SKM-1 (cell line): ENCODE measurements around the gene SOCS7.

Source experiments
- DNase-seq: peaks from one replicate; lab custom pipeline; 2025; ENCODE audit not compliant: unreplicated experiment; lab: John Stamatoyannopoulos, UW

SOCS7 gene

DNA sequence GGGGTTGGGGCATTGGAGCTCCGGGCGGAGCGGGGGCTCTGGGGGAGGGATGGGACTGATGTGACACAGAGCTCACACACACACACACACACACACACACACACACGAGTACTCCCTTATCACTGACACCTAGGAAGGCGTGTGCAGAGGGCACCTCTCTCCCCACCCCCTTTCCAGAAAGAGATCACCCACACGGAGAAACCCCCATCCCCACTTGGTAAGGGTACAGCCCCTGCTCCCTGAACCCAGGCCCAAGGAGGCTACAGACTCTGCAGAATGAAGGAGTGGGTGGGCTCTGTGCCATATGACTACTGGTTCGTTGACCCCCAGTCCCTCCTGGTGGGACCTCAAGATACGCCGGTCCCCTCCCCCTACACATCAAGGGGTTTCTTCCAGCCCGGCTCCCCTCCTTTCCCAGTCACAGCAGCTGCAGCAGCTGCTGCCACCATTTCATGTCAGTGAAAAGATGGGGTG is 67.9 kb downstream of the SOCS7 start:
- DNase-seq: no peak

DNA sequence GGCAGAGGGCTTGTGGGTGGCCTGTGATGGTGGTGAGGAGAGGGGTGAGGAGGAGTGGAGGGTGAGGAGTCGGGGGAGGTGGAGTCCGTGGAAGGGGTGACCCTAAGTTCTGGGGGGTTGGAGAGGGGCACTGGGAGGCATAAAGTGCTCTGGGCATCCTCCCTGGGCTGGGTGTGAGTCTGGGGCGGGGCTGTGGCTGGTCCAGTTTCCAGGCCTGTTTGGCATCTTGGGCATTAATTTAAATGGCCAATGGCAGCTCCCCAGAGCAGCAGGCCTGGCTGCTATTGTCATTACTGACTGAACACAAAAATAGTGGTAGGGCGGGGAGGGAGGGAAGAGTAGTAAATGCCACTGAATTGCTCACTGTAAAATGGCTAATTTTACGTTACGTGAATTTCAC is 68.9 kb downstream of the SOCS7 start:
- DNase-seq: no peak

DNA sequence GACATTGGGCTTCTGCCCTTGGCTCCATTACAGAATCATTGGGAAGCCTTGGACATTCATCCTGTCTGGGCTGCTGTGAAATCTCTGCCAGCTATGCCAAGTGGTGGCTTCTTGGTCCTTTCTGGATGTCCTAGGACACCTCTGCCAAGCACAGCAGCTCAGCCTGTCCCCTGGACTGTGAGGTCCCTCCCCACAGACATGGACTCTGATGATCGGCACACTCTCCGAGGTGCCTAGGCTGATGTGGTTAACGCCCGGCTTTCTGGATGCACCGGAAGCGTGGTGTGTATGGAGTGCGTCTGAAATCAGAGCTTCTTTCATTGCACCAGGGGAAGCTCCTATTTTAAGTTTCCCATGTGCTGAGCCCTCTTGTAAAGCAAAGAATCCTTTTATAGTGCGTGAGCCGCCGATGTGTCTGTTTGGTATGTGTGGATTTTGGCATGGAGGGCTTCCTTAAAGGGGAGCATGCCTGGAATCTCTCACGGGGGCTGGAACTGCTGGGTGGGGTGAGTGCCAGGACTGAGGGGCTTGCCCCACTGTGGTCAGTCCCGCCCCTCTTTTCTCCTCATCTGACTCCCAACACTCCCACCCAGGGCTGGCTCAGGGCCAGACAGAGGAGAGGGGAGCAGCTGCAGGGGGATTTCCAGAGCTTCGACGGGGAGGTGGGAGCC is 69.7 kb downstream of the SOCS7 start:
- DNase-seq: no peak

DNA sequence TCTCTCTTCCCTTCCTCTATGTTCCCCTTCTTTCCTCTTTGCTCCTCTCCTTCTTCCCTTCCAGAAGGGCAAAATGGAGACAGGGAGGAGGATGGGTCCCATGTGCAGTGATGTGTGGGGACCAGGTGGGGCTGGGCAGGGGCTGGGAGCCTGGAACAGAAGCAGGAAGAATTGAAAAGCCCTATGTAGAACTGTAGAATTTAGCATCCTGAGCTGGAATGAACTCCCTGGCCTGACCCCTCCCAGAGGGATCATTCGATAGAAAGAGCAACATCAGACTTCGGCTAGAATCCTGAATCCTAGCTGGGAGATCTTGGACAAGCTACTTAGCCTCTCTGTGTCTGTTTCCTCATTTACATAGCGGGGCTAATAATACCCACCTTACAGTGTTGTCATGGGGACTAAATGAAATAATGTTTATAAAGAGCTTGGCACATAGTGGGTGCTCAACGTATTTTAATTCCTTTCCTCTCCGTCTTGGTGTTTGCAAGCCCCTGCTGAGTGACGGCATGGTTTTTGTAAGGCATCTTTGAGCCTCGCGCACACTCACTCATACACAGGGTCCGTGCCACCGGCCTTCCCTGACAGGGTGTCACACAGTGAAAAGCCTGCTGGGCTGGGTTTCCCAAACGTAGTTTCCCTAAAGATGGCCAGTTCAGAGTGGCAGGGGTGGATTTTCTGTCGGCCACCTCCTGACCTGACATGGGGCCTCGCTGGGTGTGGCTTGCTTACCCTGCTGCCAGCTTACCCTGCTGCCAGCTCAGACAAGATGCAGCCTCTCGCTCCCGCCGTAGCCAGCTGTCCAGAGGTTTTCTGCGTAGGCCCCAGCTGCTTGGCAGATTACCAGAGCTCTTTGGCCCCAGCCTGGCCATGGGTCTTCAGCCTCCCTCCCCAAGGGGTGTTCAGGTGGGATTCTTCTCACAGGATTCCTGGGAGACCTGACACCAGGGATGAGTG is 70.5 kb downstream of the SOCS7 start:
- DNase-seq: no peak

DNA sequence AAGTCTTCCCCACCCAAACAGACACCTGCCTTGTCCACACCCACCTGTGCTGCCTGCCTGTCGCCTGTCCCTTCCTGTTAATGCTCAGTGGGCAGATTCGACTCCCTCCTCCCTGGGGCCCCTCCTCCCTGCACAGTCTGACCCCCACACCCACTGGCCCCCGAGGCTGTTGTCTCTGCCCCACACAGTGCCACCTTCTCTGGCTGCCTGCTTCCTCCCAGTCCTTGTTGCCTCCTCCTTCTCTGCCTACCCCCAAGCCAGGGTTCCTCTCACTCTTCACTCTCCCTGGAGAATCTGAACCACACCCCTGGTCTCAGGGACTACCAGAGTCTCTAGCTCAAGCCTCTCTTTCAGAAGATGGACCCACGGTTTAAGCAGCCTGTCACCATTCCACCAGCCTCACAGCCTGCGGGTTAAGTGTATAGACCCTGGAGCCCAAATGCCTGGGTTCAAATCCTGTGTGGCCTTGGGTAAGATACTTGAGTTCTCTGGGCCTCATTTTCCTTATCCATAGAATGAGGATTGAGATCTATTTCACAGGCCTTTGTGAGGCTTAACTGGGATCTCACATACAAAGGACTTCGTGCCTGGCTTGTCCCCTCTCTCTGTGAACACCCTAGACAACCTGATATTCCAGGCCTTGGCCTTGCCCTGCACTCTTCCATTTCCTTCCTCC is 72.8 kb downstream of the SOCS7 start:
- DNase-seq: no peak

DNA sequence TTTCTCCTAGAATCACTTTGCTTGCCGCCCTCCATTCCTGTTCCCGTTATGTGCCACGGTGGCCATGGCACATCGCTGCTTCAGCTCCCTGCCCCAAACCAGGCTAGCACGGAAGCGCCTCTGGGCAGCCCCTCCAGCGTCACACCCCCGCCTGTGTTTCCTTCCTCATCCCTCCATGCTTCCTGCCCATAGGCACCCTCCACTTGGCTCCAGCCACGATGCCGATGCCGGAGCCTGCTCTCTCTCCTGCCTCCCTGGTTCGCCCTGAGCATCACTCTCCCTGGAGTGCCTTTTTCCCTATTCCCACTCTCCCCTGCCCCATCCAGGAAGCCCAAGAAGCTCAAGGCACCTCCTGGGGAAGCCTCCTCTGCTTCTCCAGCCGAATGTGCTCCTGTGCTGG is 73.4 kb downstream of the SOCS7 start:
- DNase-seq: no peak

DNA sequence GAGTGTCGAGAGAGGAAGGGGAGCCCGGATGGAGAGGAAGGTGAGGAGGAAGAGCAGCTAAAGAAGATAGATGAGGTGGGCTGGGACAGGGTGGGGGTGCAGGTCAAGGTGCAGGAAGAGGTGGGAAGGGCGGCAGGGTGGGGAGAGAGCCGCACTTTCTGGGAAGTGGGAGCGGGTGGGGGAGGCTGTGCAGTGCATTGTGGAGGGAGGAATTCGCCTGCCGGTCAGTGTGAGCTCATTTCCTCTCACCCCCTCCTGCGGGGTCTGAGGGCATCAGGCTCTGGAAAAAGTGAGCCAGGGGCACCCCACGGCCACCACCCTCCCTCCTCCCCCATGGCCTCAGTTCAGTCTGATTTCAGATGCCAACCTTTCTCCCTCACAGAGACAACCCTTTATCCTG is 74.1 kb downstream of the SOCS7 start:
- DNase-seq: no peak

DNA sequence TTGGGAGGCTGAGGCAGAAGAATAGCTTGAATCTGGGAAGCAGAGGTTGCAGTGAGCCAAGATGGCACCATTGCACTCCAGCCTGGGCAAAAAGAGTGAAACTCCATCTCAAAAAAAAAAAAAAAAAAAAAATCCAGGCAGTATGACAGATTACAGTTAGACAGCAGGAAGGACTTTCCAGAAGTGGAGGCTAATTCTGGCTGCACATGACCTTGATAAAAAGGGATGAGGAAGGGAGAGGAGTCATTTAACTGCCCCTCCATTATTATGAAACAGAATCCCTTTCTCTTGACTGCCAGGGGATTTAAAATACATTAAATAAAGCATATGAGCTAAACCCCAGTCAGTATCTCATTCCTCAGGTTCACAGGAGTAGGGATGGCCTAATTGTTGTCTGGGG is 74.8 kb downstream of the SOCS7 start:
- no peak for DNase-seq

DNA sequence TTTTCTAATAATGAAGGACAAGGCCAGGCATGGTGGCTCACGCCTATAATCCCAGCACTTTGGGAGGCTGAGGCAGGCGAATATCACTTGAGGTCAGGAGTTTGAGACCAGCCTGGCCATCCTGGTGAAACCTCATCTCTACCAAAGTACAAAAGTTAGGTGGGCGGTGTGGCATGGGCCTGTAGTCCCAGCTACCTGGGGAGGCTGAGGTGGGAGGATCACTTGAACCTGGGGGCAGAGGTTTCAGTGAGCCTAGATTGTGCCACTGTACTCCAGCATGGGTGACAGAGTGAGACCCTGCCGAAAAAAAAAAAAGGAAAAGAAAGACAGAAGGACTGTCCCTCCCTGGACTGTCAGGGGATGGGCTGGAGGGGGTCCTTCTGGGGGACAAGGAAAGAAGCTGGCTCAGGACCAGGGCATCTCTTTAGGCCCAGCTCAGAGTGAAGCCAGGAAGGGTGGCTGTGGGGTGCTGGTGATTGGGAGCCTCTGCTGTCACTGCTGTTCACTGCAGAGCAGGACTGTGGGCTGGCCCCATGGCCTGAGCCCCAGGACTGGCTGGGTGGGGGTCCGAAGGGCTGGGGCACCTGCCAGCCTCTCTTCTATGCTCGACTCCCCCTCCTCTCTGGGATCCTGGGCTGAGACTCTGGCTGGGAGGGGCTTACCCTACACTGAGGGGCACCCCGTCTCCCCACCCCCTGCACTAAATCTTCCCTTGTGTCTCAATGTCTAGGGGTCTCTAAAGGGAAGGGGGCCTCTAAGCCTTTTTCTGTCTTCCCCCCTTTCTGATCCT is 75.7 kb downstream of the SOCS7 start:
- DNase-seq: no peak

DNA sequence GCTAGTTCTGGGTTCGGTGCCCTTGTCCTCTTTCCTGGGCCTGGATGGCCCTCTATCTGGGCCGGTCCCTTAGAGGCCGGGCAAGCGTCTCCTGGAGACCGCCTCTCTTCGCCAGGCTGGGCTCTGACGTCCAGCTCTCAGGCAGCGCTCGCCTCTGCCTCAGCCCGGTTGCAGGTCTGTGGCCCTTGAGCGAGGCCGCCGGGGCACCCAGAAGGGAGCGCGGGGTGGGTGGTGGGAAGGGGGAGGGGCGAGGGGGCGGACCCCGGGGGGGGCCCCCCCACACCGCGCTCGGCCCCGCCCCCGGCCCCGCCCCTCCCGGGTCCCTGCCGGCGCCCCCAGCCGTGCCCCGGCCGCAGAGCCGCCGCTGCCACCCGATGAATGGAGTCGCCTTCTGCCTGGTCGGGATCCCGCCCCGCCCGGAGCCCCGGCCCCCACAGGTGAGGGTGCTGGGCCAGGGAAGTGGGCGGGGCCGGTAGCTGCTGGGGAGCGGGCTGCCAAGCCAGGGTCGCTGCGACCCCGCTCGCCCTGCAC is 76.5 kb downstream of the SOCS7 start, which contains the start of gene ARHGAP23:
Gene ARHGAP23 (plus strand): TSS at position 353 of the 531 bp plus-strand sequence. CDS start 22 bp downstream, at position 375.
- DNase-seq: no peak

DNA sequence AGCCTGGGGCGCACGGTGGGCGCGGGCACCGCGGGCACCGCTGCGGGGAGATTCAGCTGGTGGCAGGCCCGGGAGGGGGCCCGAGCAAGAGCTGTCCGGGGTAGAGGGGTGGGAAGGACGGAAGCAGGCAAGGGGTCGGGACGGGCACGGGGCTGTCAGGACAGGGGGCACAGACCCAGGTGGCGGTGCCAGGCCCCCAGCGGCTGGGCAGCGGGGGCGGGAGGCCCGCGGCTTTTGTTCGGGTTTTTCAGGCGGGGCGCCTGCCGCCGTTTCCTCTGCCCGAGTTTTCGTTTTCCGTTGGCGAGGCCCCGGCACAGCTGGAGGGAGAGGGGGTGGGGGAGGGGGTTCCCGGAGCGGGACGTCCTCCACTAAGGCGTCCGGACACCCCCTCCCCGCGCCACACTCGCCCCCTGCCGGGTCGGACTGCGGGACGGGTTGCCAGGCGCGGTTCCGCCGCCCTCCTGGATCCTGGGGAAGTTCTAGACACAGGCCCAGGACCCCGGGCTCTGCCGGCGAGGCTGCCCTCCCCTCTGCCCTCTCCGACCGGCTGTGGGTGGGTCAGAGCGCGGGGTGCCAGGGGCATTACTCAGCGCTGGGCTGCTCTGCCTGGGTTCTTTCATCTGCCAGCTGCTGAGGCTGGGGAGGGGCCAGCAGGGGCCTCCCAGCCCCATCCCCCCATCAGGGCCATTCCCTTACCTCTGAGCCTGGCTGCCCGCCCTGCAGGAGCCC is 77.2 kb downstream of the SOCS7 start:
- DNase-seq: no peak

DNA sequence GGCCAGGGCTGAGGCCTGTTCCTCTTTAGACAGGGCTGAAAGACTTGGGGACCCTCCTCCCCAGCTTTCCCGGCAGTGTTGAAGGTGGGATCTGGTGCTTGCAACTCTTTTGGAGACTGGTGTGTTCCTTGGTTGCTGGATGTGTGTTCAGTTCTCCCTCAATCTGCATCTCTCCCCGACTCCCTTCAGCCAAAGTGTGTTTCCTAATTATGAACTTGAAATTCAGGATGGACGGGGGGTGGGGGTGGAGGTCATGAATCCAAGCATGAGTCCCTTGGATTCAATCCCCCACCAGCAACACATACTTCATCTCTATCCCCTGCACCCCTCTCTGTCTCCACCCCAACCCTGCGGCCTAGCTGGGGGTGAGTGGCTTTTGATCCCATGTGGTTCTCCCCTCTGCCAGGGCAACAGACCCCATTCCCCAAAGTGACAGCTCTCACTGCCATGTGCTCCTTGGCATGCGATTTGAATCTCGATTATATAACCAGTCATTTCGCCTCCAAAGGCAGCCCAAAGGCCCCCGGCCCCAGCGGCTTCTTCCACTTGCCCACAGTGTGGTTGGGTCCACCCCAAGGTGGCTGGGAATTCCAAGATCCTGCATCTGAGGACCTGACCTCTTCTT is 77.9 kb downstream of the SOCS7 start:
- DNase-seq: no peak

DNA sequence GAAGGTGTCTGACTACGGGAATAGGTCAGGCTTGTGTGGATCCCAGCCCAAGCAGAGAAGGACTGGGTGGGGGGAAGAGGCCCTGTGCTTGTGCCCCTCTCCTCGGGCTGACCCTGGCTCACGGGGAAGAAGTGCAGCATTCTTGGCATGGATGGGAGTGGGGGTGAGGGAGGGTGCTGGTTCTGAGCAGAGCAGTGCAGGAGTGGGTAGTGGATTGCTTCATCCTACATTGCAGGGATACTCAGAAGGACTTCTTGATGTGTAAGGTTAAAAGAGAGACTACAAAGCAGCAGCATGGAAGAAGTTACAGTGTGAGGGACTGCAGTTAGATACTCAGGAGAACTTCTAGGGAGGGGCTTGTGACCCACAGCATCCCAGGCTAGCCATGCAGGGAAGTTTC is 78.7 kb downstream of the SOCS7 start:
- no peak for DNase-seq

DNA sequence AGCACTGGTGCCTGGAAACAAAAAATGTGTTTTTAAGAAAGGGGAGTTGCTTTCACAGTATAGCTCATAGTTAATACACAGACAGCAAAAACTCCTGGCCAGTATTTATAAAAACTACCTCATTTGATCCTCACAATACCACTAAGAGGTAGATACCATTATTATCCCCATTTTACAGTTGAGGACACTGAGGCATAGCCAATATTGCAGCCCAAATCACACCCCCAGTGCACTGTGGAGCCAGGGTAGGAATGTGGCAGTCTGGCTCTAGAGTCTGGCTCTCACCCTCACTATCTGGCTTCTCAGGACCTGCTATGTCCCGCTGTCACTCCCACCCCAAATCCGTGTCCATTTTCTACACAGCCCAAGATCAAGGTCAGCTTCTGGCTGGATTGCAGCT is 79.2 kb downstream of the SOCS7 start:
- no peak for DNase-seq

DNA sequence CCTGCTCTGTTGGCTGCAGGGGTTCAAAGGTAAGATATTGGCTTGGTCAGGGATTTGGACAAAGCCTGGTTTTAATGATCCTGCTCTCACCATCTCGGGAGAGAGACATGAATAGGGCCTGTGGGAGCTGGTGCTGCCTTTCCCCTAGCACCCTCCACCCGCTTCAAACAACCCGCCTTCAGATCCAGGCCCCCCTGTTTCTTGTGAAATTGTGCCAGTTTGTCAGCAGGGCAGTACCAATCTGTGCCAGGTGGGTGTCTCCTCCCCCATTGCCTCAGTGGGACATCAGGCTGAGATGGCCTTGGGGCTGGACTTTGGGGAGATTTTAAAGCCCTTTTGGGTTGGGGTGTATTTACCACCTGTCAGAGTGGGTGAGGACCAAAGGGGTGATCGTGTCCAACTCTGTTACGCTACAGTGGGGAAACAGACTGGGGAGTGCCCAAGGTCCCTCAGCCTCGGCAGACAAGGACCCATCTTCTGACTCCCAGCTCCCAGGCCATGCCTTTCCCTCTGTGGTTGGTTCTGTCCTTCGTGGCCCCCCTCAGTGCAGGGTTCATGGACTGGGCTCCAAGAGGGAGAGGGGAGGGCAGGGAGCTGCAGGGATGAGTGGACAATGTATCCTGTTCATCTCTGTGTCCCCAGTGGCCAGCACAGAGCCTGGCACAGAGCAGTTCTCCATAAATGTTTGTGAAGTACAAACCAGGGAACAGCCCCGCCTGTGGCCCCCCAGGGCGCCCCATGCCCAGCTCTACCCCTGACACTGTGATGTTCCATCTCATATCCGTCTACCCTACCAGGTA is 79.9 kb downstream of the SOCS7 start:
- DNase-seq: no peak

DNA sequence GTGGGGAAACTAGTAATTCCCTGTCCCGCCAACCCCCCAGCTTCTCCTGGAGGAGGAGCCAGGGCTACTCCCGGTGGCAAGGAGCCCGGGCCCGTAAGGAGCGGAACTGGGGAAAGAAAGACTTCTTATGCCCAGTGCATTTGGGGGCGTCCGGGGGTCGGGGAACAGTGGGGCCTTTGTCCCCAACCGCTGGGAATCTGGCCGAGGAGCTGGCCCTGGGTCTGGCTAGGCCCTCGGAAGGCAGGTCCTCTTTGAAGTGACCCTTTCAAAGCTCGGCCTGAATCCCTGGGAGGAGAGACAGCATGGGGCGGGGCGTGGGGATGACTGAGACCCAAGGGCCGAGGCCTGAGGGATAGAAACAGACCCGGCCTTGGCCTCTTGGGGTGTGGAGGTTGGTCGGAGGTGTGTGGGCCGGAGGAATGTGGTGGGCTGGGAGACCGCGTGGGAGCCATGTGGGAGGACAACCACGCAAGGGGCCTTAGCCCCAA is 82.6 kb downstream of the SOCS7 start:
- DNase-seq: no peak

DNA sequence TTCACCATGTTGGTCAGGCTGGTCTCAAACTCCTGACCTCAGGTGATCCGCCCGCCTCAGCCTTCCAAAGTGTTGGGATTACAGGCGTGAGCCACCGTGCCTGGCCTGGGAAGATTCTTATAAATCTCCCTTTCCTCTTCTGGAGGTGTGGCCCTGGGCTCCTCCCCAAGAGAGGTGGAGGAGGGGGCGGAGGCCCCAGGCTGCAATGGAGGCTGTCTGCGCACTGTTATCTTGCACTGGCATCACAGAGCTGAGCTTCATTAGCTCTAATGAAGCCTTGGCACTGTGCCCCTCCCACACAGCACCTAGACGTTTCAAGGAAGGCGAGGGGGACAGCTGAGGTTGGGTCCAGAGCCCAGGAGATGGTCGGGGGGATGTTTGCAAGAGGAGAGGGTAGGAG is 84.2 kb downstream of the SOCS7 start:
- DNase-seq: no peak

DNA sequence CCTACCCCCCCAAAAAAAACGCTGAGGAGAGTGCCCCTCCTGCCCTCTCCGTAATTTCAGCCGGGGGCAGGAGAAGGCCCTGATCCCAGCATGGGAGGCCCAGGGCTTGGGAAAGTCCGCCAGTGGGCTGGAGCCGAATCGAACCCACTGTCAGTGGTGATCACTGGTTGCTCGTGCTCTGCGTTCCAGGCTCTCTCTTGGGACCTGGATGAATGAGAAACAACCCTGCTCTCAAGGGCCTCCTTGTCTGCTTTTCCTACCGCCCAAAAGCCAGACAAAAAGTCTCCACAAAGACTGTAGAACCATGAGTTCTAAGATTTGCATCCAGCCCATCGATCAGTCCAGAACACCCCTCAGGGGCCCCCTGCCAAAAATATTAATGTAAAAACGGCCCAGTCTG is 84.7 kb downstream of the SOCS7 start:
- no peak for DNase-seq
